GM10847 (cell line): ENCODE measurements around the gene NELL2.

ENCODE experiments used
- POLR2A ChIP-seq: IDR thresholded peaks from 2 replicates; pipeline ENCODE4 v1.6.1; 2011; ENCODE audit not compliant: insufficient read length; ENCODE audit errors: extremely low read depth

Gene NELL2

GRCh38 chr12:44677724-44678123 lies 198.4 kb downstream of the NELL2 start:
- TF ChIP-seq POLR2A, result no peak

DNA sequence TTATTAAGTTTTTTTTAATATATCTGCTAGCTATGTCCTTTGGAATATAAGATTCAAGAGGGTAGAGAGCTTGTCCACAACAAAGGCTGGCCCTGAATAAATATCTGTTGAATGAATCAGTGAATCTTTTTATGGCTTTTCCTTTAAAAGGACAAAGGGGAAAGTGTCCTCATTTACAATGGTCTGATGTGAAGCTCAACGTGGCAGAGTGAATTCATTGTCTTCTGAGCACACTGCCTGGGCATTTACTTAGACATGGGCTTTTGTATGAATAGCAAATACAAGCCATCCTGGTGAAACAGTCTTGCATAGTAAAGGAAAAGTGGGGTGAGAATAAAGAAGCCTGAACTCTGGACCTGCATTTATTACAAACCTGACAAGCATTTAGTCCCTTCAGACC lies 201.2 kb downstream of the NELL2 start:
- TF ChIP-seq POLR2A, result no peak

GRCh38 chr12:44673811-44674210 lies 202.3 kb downstream of the NELL2 start:
- no peak for TF ChIP-seq POLR2A

GRCh38 chr12:44672042-44672441 lies 204.1 kb downstream of the NELL2 start:
- TF ChIP-seq POLR2A, result no peak

GRCh38 chr12:44668443-44668842 lies 207.7 kb downstream of the NELL2 start:
- no peak for TF ChIP-seq POLR2A

DNA sequence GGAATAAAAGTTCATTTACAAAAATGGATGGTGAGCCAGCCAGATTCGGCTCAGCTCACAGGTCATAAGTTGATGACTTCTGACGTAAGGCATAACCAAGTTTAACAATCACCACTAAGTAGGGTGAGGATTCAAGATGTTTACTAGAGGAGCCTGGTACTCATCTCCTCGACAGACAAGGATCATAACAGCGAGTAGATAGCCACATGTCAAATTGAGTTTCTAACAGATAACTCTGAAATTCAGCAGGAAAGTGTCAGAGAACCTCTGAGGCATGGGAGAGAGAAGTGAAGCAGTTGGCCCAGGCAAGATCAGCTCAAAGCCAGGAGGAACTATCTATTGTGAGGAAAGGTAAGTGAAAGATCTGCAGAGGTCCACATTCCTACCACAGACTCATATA lies 208.7 kb downstream of the NELL2 start:
- TF ChIP-seq POLR2A, result no peak

DNA sequence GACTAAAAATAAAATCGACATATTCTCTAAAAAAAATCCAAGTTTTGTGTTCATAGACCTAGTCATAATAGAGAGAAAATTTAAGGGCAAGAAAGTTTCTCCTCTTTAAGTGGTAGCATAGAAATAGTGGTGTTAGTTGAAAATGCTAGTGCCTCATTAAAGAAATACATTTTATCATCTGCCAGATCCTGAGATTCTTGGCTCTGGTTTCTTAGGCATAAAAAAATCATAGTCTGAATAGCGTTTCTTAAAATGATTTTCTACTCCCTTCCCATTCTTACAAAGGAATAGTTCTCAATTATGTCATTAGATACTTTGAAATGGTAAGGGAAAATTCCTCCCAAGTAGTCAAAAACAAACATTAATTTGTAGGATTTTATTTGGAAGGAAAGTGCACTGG lies 212.8 kb downstream of the NELL2 start:
- no peak for TF ChIP-seq POLR2A

DNA sequence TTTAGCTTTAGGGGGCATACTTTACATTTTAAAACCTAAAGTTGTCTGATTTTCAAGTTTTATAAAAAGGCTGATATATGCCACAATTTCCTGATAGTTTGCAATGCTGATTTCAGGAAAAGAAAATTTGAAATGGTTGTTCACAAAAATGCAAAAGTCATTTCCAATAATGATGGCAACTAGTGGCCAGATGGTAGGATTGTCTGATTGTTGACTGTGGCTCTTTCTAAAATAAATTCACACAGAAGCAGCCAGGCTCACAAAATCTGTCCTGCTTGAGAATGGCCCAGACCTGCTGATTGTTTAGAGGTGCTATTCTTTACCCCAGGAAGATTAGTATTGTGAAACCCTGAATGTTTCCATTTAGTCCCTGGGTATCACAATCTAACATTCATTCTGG lies 220.3 kb downstream of the NELL2 start:
- TF ChIP-seq POLR2A, result no peak

DNA sequence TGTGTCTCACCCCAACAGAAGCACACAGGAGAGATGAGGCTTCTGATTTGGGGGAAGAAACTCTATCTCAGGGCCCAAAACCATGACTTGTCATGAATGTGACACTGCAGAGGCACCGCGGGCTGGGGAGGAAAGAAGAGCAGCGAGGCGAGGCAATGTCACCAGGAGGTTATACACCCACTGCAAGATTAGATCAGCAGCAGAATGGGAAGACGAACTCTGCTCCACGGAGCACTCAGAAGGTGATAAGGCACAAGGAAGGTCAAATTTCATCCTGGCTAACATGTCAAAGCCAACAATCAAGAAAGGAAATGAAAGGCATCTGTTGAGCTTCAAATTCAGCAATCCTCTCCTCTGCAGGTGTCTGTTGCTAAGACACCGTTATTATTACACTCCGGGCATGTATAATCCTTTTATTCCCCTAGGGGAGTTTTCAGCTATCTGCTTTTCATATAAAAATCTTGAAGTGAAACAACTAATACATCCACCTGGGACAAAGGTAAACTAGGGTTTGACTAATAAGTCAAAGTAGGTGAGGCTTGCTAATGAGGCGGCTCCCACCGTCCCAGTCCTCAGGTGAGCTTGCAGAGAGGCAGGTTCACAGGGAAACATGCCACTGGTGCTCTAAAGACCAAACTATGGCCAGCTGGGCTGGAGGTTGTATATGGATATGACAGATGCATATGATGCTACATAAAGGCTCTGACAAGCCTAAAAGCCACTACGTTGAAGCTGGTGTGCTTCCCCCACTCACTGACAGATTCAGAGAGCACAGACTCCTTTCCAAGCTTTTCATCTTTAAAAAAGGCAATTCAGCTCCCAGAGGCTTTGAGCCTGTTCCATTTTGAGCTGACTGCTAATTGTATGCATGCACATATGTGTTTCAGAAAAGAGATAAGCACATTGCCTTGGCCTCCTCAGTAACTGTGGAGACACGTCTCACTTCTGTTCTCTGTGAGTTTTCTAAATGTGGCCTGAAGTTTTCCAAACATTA lies 221.2 kb downstream of the NELL2 start:
- no peak for TF ChIP-seq POLR2A

DNA sequence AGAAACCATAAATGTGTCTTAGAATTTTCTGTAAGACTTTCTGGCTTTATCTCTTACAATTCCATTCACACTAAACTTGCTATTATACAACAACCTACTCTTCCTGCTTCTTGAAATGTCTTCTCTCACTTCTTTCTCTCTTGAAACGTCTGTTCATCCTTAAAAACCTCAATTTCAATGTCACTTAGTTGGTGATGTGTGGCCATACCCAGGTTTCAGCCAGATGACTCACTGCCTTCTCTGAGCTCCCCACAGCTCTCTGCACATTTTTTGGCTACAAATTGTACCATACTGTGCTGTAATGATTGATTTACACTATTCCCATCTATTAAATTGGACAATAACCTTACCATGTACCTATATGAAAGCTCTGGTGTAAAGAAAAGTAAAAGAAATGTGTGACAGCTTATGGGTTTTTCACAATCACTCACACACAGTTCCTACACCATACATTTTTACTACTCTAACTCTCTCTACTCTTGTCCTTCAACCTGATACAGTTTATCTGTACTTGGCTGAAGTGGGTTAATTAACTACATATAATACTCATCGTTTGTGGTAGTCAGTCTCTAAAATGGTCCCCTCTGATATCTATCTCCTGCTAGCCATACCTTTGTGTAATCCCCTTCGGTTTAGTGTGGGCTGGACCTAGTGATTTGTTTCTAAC lies 222.1 kb downstream of the NELL2 start:
- TF ChIP-seq POLR2A, result no peak

DNA sequence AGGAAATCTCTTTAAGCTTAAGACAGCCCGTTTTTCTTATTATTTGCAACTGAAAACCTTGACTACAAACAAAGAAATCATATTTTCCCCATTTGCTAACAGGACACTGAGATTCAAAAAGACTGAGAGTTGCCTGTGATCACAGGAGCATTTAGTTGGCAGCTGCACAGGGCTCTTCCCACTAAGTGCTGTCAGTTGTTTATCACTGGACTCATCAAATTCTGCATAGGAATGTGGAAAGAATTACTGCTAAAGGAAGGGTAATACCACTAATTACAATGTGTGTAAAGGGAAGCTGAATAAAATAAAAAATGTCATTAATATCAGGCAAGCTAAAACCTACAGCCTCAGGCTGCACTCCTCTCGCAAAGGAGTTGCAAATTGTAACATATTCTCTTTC lies 226.4 kb downstream of the NELL2 start:
- TF ChIP-seq POLR2A, result no peak

- no peak for TF ChIP-seq POLR2A
Observed at GRCh38 chr12:44647917-44648690, 228.0 kb downstream of the NELL2 start.

DNA sequence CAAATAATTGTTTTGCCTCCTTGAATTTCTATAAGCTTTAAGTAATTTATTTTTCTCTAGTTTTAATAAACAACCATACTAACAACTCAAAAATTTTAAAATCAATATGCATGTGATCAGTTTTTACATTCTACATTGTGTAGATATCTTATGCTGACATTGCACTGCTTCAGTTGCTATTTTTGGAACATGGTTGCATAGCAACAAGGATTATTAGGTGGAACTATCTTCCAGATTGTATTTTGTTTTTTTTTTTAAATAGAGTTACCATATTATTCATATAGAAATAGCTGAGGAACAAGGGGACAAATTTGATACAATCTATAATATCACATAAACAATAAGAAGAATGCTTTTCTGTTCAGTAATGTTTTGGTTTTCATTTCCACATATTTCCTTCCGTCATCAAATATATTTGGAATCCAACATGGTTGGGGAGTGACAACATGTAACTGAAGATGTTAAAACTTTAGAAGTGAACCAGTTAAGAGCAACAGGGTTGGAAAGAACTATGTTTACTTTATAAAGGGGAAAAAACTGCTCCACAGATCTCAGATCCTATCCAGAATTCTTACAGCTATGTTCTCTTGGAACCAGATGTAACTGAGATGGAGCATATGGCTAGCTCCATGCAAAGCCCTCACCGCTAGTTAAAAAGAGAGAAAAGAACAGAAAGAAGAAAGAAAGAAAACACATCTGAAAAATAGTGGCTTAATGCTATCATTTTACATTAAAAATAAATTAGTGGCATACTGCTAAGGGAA lies 235.5 kb downstream of the NELL2 start:
- TF ChIP-seq POLR2A, result no peak

- no peak for TF ChIP-seq POLR2A
Observed at GRCh38 chr12:44637875-44638274, 238.2 kb downstream of the NELL2 start.

DNA sequence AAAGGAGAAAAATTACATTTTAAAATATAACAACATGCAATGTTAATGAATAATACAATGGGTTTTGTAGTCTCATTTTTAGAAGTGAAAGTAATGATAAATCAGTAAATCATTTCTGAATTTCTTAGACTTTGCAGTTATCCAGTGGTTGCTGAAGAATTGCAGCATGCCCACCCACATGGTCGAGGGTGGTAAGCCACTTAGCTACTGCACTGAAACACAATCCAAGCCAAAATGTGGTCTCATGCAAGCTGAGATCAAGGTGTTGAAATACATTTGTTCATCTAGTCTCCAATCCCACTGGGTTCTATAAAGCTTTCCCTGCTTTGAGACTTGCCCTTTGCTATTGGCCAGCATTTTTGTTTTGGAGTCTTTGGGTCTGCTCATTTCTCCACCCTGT lies 247.9 kb downstream of the NELL2 start:
- no peak for TF ChIP-seq POLR2A
